Fibroblast of mammary gland (primary cell): ENCODE results near the gene NFATC1.

Source experiments
- DNase-seq: peaks from one replicate; pipeline ENCODE4 v3.0.0-alpha.2; 2010; ENCODE audit warnings: low read depth
- H3K4me3 ChIP-seq: 2 replicates; pipeline ENCODE4 v1.5.1; 2011; ENCODE audit warnings: low read depth, mild to moderate bottlenecking, low read length, moderate library complexity; ENCODE audit not compliant: control insufficient read depth
- CTCF ChIP-seq: conservative IDR thresholded peaks from 2 replicates; pipeline ENCODE4 v1.5.1; 2011; ENCODE audit warnings: low read depth, low read length, inconsistent platforms; ENCODE audit not compliant: control insufficient read depth, insufficient read depth

The NFATC1 gene

GRCh38 chr18:79508565-79509535 lies 113.1 kb downstream of the NFATC1 start:
- TF ChIP-seq CTCF: no peak
- H3K4me3 ChIP-seq: no peak overlapping the region
- no peak for DNase-seq

- DNase-seq: no peak
- no peak overlapping the region for H3K4me3 ChIP-seq
- no peak for TF ChIP-seq CTCF
These were observed 113.8 kb downstream of the NFATC1 start for GRCh38 chr18:79509536-79509930.

GRCh38 chr18:79510046-79510685 lies 114.4 kb downstream of the NFATC1 start:
- no peak overlapping the region for H3K4me3 ChIP-seq
- DNase-seq: no peak
- no peak for TF ChIP-seq CTCF

GRCh38 chr18:79510731-79511241 lies 115.1 kb downstream of the NFATC1 start:
- no peak overlapping the region for H3K4me3 ChIP-seq
- no peak for TF ChIP-seq CTCF
- no peak for DNase-seq

GRCh38 chr18:79511271-79511670 lies 115.5 kb downstream of the NFATC1 start:
- no peak overlapping the region for H3K4me3 ChIP-seq
- no peak for DNase-seq
- TF ChIP-seq CTCF: no peak

- H3K4me3 ChIP-seq: no peak overlapping the region
- TF ChIP-seq CTCF: no peak
- no peak for DNase-seq
These were observed 116.1 kb downstream of the NFATC1 start for GRCh38 chr18:79511671-79512301.
